ENCODE results near the gene ADGRB2. TPM values are rescaled to one million over a fixed set of nuclear protein-coding genes. Genes with fewer than 3 reads are reported as not detected.

The ADGRB2 gene
- total and polyA plus RNA-seq, 3 donors from 2014 or later: 11.8 to 18.0 (median 15.7) TPM

GRCh38 chr1:31793086-31793485, 28.9 kb upstream of the ADGRB2 start:
- no peaks in the 10 kb centered on the region for H3K27me3 ChIP-seq
- H3K27ac ChIP-seq: no peak overlapping the region
- H3K4me3 ChIP-seq: no peak overlapping the region
- TF ChIP-seq CTCF (IDR thresholded peaks at IDR 0.05) (no peak), POLR2A (IDR thresholded peaks at IDR 0.05) (no peak)
- intact Hi-C loops (cut with DNase I; ENCODE audit: low total_unique reads): no loop called here
- no peaks in the 10 kb centered on the region for H3K4me1 ChIP-seq
- H3K9me3 ChIP-seq: no peaks in the 10 kb centered on the region
- no peak for DNase-seq
- WGBS, 2 donors: 94% methylated on average over 6 of the region's 6 CpGs
- no peaks in the 10 kb centered on the region for H3K36me3 ChIP-seq (ENCODE audit: low read depth, missing control alignments)

- Histone ChIP-seq H3K4me3 (no peak overlapping the region), H3K9me3 (no peaks in the 10 kb centered on the region), H3K36me3 (ENCODE audit: low read depth, missing control alignments) (no peaks in the 10 kb centered on the region), H3K27me3 (no peaks in the 10 kb centered on the region), H3K27ac (no peak overlapping the region), H3K4me1 (no peaks in the 10 kb centered on the region)
- 82 to 88% methylated on average over 4 of the region's 4 CpGs for WGBS, 2 donors
- DNase-seq: no peak
- intact Hi-C loops (cut with DNase I; ENCODE audit: low total_unique reads): no loop called here
- TF ChIP-seq POLR2A (IDR thresholded peaks at IDR 0.05): no peak
- TF ChIP-seq CTCF (IDR thresholded peaks at IDR 0.05): no peak
Measured at GRCh38 chr1:31792541-31792940, 28.4 kb upstream of the ADGRB2 start.

- TF ChIP-seq CTCF (IDR thresholded peaks at IDR 0.05) (no peak), POLR2A (IDR thresholded peaks at IDR 0.05) (no peak)
- Histone ChIP-seq H3K36me3 (ENCODE audit: low read depth, missing control alignments) (no peaks in the 10 kb centered on the region), H3K27me3 (no peaks in the 10 kb centered on the region), H3K9me3 (no peaks in the 10 kb centered on the region), H3K4me1 (no peaks in the 10 kb centered on the region), H3K4me3 (no peak overlapping the region), H3K27ac (no peak overlapping the region)
- DNase-seq: no peak
- intact Hi-C loops (cut with DNase I; ENCODE audit: low total_unique reads): no loop called here
- WGBS, 2 donors: 91% methylated on average over 11 of the region's 11 CpGs; no CpG with 5 or more reads in 1 of the 2 donors
Measured at GRCh38 chr1:31792116-31792515, 28.0 kb upstream of the ADGRB2 start.

- no peak for DNase-seq
- Histone ChIP-seq H3K9me3 (no peaks in the 10 kb centered on the region), H3K36me3 (ENCODE audit: low read depth, missing control alignments) (no peaks in the 10 kb centered on the region), H3K27ac (no peak overlapping the region), H3K4me3 (no peak overlapping the region), H3K27me3 (no peaks in the 10 kb centered on the region), H3K4me1 (no peaks in the 10 kb centered on the region)
- WGBS, 2 donors: 80 to 95% methylated on average over 4 to 13 of the region's 13 CpGs
- TF ChIP-seq POLR2A (IDR thresholded peaks at IDR 0.05) (no peak), CTCF (IDR thresholded peaks at IDR 0.05) (no peak)
- intact Hi-C loops (cut with DNase I; ENCODE audit: low total_unique reads): no loop called here
Measured at GRCh38 chr1:31791131-31791858, 27.2 kb upstream of the ADGRB2 start.

GRCh38 chr1:31790641-31791091, 26.5 kb upstream of the ADGRB2 start:
- Histone ChIP-seq H3K9me3 (no peaks in the 10 kb centered on the region), H3K27me3 (no peaks in the 10 kb centered on the region), H3K36me3 (ENCODE audit: low read depth, missing control alignments) (no peaks in the 10 kb centered on the region), H3K4me3 (no peak overlapping the region), H3K27ac (no peak overlapping the region), H3K4me1 (no peaks in the 10 kb centered on the region)
- 88 to 93% methylated on average over 1 to 11 of the region's 11 CpGs for WGBS, 2 donors
- TF ChIP-seq CTCF (IDR thresholded peaks at IDR 0.05) (no peak), POLR2A (IDR thresholded peaks at IDR 0.05) (no peak)
- DNase-seq: no peak
- intact Hi-C loops (cut with DNase I; ENCODE audit: low total_unique reads): no loop called here
